T-helper 1 cell (primary cell): Measurements from ENCODE around the gene GABRP.
"Not testable (repeated sequence)": the region's sequence is repeated elsewhere in the genome, so short reads cannot be mapped to it uniquely, and the experiment has no call there.

Experiments
- DNase-seq, 5 donors: peaks; one replicate each; pipeline ENCODE4 v3.0.0-alpha.2; 2012 to 2020
- total RNA-seq, 4 donors: gene quantifications; one replicate each; lab custom pipeline; 2026; lab: John Stamatoyannopoulos, UW

The GABRP gene, protein sequence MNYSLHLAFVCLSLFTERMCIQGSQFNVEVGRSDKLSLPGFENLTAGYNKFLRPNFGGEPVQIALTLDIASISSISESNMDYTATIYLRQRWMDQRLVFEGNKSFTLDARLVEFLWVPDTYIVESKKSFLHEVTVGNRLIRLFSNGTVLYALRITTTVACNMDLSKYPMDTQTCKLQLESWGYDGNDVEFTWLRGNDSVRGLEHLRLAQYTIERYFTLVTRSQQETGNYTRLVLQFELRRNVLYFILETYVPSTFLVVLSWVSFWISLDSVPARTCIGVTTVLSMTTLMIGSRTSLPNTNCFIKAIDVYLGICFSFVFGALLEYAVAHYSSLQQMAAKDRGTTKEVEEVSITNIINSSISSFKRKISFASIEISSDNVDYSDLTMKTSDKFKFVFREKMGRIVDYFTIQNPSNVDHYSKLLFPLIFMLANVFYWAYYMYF
- 0 reads per million in 4 donors for total RNA-seq

DNA sequence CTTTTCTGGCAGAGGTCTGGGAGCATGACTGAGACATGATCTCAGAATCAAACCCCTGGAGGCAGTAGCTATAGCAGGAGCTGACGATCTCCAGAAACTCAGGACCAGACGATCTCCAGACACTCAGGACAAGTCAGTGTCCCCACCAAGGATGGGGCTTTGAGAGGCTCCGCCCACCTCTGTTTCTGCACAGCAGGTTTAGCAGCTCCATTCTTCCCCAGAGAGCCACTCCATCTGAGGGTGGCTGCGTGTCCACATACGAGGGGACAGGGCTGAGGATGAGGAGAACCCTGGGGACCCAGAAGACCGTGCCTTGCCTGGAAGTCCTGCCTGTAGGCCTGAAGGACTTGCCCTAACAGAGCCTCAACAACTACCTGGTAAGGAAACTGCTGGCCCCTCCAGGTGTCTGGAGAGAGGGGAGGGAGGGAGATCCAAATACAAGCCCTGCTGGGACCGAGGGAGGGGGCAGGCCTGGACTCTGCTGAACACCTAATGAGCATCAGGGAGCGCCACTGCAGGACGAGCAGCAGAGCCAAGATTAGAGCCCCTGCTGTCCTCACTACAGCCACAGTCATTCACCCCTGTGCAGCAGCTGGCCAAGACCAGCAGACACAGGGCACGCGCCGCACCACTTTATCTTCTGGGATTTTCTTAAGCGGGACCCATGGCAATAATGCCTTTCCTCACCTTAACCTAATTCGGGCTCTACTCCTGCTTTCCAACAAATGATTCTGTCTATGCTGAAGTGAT is at the start of gene GABRP:
GABRP (plus strand) TSS at position 228 of the 750 bp plus-strand sequence. CDS start 4,891 bp downstream, outside the sequence.
- no peak for DNase-seq

DNA sequence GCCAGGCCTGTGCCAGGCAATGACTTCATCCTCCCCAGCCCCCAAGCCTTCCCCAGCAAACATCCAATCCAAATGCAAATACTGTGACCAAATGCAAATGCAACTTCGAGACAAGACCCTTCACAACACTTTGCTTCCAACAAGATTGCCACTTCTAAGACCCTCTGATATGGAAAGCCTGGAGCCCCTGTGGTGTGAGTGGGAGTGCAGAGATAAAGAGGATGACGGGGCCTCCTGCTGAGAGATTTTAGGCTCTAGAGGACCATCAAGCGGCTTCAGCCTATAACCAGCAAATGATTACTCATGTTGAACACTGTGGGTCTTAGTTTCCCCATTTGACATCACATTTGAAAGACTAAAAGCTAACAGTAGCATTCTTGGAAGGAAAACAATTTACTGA is 46.6 kb upstream of the GABRP start:
- no peak for DNase-seq

DNA sequence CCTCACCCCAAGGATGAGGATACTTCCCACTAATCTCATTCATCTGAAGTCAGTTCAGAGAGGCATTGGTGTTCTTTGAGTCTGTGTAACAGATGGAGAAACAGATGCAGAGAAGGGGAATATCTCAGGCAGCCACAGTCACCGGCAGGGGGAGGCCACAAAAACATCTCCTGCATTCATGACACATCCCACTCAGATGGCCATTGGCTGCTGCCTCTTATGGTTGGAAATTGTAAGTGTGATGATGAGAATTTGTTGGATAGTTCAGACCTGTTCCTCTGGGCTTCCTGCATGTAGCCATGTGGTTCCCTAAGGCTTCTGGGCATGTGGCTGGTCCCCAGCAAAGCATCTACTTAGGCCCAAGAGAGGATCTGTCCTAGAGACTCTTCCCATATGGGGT is 45.9 kb upstream of the GABRP start:
- DNase-seq: no peak

DNA sequence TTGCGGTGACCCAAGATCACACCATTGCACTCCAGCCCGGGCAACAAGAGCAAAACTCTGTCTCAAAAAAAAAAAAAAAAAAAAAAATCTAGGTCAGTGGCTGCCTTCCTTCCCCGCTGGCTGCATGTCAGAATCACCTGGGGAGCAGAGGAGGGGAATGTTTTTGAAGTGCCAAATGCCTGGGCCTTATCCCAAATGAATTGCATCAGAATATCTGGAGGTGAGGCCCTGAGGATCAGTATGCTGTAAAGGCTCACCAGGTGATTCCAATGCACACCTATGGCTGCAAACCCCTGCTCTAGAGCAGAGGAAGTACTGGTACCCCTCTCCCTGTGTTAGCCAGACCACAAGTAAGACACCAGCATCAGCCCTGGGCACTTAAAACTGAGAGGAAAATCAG is 44.7 kb upstream of the GABRP start:
- no peak for DNase-seq

DNA sequence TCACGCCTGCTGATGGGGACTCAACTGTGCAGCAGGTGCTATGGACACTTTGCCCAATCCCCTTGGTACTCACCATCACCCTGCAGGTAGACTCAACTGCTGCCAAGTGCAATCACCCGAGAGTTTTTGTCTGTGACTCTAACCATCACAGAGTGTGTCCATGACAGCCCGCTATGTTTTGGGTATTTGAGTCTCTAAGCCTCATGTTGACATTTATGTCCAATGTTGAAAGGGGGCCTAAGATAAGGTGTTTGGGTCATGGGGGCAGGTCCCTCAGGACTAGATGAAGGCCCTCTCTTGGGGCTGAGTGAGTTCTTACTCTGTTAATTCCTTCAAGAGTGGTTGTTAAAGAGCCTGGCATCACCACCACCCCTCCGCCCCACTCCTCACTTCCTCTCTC is 44.1 kb upstream of the GABRP start:
- no peak for DNase-seq

DNA sequence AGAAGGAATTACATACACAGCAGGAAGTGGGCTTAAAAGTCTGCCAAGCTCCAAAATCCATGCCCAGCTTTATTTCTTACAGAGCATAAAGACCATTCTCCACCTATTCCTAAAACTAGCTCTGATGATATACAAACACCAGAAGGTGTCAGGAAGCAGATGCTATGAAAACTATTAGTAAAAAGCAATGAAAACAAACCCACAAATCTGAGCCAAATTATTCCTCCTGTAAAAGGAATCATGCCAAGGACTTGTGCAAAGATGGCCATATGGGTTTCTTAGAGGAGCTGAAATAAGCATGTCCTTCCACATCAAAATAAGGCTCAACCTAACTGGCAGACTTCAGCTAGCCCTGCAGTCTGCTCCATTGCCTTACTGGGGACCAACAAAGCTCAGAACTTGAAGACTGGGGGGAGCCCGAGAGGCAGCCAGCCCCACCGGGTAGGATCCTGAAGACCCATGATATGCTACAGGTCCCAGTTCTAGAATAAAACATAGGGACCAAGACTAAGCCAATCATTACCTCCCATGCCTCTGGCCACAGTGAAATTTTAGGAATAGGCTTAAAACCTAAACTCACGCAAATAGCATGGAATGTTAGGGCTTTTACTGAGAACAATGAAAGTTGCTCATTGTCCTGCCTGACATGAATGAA is 42.8 kb upstream of the GABRP start:
- no peak for DNase-seq

DNA sequence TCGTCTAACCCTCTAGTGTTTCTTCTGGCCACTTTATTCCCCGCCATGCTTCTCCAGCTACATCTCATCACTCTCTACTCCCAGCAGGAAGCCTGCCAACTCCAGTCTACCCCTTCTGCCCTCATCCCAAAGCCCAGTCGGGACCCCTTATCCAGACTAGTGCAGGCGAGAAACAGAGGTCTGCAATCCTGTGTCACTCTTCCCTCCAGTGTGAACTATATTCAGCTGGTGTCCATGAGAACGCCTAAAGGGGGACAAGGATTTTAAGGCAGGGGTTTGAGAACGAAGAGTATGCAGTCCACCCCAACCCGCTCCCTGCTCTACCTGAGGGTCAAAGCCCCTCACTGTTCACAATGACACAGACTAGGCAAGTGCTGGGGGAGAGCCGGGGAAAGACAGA is 41.7 kb upstream of the GABRP start:
- DNase-seq: no peak

DNA sequence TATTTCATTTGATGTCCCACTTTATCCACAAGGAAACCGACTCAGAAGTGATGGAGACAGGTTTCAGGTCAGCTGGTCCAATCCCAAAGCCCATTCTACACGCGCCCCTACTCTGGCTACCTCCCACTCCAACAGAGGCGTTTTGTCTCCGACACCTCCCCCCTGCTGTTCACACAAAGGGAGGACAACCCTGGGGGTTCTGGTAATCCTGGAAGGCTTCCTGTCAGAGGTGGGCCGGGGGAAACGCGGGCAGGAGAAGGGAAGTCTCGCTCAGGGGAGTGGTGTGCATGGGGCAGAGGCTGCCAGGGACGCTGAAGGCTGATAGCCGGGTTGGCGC is 39.7 kb upstream of the GABRP start:
- DNase-seq: no peak

DNA sequence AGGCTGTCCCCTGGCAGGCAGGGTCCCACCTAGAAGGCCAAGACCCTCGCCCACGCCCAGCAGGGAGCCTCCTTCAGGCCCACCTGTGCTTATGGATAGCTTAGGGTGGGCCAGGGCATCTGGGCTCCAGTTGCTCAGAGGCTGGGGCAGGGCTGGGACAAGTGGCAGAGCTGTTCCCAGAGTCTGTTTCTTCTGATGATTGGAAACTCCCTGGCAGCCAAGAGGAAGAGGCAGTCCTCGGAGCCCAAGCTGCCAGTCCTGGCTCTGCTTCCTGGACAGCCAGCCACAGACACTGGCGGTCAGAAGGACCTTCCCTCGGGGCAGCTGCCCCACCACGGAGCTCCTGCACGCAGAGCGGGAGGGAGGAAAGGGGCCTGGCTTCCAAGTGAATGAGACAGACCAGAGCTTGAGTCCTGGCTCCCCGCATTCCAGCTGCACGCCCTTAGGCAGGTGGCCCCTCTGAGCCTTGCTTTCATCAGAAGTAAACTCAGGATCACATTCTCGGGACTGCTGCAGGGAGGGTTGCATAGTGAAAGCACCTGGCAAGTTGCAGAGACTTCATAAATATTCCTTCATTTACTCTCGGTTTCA is 37.9 kb upstream of the GABRP start:
- DNase-seq: no peak

DNA sequence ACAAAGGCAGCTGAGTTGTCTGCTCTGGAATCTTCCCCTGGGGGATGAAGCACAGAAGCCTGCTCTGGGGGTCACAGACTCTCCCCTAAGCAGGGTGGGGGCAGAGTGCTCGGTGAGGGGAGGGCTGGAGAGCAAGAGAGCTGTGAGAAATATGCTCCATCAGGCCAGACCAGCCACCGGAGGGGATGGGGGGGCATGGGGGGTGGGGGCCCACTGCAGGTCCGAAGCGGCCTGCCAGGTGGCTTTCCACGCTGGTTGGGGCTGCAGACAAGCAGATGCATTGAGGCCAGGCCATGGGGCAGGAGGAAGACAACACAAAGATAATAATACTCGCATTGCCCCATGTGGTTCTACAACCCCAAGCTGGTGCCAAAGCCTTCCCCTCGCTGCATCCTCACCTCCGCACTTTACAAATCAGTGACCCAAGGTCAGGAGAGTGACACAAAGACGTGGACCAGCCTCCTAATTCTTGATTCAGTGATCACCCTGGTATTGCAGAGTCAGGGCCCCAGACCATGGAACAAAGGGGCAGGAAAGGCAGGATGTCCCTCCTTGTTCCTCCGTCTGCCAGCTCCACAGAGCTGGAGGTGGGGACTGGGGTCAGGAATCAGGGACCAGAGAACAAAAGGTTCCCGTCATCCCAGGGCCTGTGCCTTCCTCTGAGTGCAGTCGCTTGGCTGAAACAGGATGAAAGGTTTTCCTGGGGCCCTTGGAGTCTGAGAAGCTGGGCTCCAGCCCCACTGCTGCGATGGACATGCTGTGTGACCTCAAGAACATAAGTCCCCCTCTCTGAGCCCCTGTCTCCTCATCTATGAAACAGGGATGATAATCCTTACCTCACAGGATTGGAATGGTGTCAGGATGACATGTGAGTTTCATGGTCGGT is 37.2 kb upstream of the GABRP start:
- DNase-seq: no peak

DNA sequence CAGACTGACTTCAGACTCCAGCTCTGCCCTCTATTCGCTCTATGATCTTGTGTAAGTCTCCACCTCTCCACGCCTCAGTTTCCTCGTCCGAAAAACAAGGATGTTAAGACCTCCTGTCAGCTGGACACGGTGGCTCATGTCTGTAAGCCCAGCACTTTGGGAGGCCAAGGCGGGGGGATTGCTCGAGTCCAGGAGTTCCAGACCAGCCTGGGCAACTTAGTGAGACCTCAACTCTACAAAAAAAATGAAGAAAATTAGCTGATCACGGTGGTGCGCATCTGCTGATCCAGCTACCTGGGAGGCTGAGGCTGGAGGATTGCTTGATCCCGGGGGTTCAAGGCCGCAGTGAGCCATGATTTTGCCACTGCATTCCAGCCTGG is 36.6 kb upstream of the GABRP start:
- no peak for DNase-seq

DNA sequence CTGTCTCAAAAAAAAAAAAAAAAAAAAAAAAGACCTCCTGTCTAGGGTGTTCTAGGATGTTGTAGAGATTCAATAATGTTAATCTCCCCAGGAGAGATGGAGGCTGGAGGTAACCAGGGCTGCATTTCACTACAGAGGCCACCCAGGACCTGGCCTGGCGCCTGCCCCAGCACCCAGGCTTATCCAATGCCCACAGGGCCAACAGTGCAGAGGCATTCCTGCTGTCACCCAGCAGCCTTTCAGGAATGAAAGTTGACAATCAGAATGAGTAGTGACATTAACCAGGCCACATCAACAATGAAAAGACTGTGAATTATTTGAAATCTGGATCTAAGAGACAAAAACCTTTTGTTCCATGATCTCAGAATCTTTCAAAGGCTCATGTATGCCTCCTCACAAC is 36.2 kb upstream of the GABRP start:
- no peak for DNase-seq

DNA sequence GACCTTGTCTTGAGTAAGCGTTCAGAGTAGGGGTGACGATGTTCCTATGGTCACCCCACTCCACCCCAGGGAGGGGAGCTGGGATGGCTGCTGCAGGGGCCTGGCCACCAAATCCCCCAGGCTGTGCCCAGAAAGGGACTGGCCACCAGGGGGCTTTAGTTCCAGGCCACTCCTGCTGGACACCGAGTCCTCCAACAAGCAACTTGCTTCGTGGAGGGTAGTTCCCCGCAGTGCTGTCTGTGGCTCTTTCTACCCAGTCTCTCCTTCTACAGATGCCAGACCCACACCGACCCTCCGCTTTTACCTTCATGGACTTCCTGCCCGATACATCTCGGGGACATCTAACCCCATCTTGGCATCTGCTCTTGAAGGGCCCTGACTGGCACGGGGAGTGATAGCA is 35.7 kb upstream of the GABRP start:
- DNase-seq: no peak

DNA sequence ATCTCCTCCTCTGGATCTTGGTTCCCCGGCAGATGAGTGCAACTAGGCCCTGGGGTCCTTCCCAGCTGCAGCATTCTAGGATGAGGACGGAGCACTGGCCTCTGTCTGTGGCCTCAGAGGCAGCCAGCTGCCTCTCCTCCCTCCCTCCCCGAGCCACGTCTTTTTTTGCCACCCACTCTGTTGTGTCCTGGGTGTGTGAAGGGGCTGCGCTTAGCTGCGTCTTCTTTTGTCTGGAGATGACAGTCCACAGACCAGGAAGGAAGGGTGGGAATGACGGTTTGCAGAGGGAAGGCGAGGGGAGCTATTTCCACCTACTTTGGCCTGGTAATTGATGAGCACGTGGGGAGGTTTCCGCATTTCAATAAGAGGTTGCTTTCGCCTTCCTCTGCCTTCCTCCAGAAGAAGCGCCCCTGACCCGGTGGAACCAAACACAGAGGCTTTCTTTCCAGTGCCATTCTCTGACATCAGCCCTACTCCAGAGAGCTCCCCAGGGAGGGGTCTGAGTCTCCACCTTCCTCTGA is 34.5 kb upstream of the GABRP start:
- DNase-seq: no peak

DNA sequence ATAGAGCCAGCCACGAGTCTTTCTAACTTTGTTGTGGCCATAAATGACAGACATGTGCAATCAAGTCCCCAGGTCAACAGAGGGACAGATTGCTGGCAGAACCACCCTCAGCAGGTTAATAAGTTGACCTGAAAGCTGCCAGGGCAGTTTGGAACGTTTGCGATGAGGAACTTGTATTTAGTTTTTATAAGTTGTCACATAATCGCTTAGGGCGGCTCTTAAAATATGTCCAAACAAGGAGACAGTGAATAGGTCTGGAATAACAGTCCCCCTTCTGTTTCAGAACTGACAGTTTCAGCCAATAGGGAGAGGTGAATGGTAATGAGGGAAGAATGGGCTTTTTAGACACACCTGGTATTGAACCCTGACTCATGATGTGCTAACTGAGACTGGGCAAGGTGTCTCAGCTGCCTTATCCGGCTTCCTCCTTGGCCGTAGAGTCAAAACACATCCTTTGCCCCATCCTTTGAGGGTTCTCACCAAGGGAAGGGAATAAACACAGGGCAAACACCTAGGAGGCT is 33.6 kb upstream of the GABRP start:
- DNase-seq: no peak

DNA sequence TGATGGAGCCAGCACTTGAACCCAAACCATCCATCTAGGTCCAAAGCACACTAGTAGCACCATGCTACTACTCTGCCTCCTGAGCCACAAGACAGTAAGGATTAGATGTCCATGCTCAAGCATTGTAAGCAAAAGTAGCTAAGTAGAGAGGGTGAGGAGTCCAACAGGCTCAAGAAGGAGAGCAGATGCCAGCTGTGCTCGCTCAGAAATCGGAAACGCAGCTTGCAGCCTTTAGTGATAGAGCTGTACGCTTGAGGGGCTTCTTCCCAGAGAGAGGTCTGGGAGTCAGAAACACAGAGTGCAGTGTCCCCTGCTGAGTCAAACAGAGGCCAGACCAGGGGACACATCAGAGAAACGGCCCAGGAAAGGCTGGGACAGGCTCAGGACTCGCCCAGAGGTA is 32.7 kb upstream of the GABRP start:
- no peak for DNase-seq

DNA sequence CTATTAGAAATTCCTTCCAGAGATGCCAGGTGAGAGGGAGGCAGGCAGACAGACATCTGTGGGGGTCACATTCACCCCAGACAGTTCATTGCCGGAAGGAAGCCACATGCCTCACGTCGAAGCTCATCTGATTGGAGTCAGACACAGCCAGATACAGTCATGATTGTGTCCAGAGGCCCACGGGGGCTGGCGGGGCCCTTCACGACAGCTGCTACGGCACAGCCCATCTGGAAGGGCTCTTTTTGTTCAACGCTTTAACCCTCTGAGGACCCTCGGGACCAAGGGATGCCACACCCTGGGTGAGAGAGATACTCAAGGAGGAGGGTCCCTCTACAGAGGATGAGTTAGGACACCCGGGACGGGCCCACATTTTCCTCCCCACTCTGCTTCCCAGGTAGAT is 31.9 kb upstream of the GABRP start:
- DNase-seq: no peak

DNA sequence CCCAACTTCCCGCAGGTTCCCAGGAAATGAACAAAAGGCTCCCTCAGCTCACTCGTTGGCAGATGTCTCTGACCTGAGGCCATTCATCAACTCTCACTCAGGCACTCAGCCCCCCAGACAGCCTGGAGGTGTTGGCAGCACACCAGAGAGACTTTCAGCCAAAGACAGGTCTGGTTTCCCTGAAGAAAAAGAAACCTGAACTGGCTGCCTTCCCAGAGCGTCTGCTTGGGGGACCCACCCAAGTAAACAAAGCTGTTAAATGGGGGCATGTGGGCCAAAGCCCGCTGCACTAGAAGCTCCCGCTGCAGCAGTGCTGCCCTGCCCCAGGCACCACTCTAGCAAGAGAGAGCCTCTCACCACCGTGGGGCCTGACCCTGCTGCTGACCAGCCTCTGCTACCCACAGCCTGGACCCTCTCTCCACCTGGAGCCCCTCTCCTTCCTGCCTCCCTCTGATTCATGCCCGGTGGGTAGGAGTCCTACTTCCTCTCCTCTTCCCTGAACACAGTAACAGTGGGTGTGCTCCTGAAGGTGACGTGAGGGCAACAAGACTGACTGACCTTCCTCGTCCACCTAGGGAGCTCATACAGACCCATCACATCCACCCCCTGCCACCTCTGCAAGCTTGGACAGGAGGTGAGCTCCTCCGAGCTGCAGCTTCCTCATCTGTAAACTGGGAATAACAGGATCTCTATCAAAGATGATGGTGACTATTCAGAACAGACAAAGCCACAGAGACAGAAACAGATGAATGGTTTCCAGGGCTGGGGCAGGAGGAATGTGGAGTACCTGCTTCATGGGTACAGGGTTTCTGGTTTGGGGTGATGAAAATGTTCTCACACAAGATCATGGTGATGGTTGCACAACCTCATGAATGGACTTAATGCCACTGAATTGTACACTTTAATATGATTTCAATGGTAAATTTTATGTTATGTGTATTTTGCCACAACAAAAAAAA is 31.0 kb upstream of the GABRP start:
- no peak for DNase-seq

DNA sequence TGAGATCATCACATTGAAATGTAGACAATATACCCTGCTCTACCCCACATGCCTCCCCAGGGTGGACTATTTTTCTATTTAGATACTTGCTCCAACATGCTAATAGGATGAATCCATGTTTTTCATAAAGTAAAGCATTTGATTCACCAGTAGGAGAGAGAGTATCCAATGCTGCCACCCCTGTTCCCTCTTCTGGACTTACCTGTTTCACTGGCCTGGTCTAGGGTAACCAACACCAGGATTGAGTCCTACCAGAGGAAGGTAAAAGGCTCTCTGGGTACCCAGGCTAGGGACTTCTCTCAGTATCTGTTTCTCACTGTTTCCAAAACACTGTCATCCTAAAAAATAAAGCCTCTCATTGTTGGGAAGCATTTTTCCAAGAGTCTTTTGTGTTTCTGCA is 30.2 kb upstream of the GABRP start:
- DNase-seq: no peak

DNA sequence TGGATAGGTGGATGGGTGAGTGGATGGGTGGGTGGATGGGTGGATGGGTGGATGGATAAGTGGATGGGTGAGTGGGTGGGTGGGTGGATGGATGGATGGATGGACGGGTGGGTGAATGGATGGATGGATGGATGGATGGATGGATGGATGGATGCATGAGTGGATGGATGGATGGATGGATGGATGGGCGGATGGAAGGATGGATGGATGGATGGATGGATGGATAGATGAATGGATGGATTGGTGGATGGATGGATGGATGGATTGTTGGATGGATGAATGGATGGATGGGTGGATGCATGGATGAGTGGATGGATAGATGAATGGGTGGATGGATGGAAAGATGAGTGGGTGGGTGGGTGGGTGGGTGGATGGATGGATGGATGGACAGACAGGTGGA is 29.0 kb upstream of the GABRP start:
- DNase-seq: not testable (repeated sequence)
